Endothelial cell of coronary artery (primary cell): ENCODE results near the gene TMTC2. TPM values are rescaled to one million over a fixed set of nuclear protein-coding genes. Genes with fewer than 3 reads are reported as not detected.

Experiments
- total RNA-seq: library from RNA; depleted of rRNA; stranded (reverse); fragments of >200 nt; gene quantifications from 2 replicates; pipeline ENCODE4 v1.2.3, GENCODE V29; 2014

Gene TMTC2
- 3.4 and 3.9 TPM in 2 replicates for total RNA-seq

GRCh38 chr12:82686168-82687020 lies at the start of gene TMTC2:
Gene TMTC2, plus strand, starts transcription at chr12:82686906.

